Liver (tissue), 9 donors: ENCODE measurements around the gene KMT5C. TPM values are rescaled to one million over a fixed set of nuclear protein-coding genes. Genes with fewer than 3 reads are reported as not detected.

Experiments
- DNase-seq: peaks from one replicate; pipeline ENCODE4 v3.0.0-alpha.2; 2017; ENCODE audit warnings: low spot score
- H3K27ac ChIP-seq, 2 donors: one replicate each; pipeline ENCODE4 v1.7.0; 2013; ENCODE audit warnings: inconsistent platforms in 2 of 2, low read length in 2 of 2, control low read depth in 1 of 2, low read depth in 1 of 2, mild to moderate bottlenecking in 1 of 2
- H3K27me3 ChIP-seq, 4 donors: one replicate each; pipeline versions ENCODE4 v1.6.1 to v1.7.0; 2013; ENCODE audit warnings: low read length in 3 of 4, inconsistent platforms in 1 of 4, mild to moderate bottlenecking in 1 of 4, moderate library complexity in 1 of 4; ENCODE audit not compliant: control insufficient read depth in 4 of 4, insufficient read depth in 4 of 4
- H3K36me3 ChIP-seq, 4 donors: one replicate each; pipeline versions ENCODE4 v1.6.1 to v1.7.0; 2013; ENCODE audit warnings: low read length in 3 of 4, mild to moderate bottlenecking in 3 of 4, low read depth in 1 of 4, moderate library complexity in 1 of 4; ENCODE audit not compliant: control insufficient read depth in 4 of 4, insufficient read depth in 3 of 4
- H3K4me1 ChIP-seq, 4 donors: one replicate each; pipeline versions ENCODE4 v1.6.1 to v1.7.0; 2013; ENCODE audit warnings: low read length in 3 of 4, mild to moderate bottlenecking in 3 of 4, moderate library complexity in 1 of 4; ENCODE audit not compliant: control insufficient read depth in 4 of 4, insufficient read depth in 4 of 4
- H3K4me3 ChIP-seq, 3 donors: one replicate each; pipeline versions ENCODE4 v1.6.1 to v1.7.0; 2013; ENCODE audit warnings: low read length in 3 of 3, control low read depth in 1 of 3, low read depth in 1 of 3, mild to moderate bottlenecking in 1 of 3
- H3K9ac ChIP-seq, 2 donors: one replicate each; pipeline ENCODE4 v1.7.0; 2013; ENCODE audit warnings: low read length in 2 of 2, mild to moderate bottlenecking in 2 of 2, moderate library complexity in 2 of 2, control low read depth in 1 of 2, low read depth in 1 of 2
- H3K9me3 ChIP-seq, 4 donors: one replicate each; pipeline versions ENCODE4 v1.6.1 to v1.7.0; 2013; ENCODE audit warnings: low read length in 3 of 4; ENCODE audit not compliant: control insufficient read depth in 4 of 4
- ATF3 ChIP-seq: IDR thresholded peaks from 2 replicates; pipeline ENCODE4 v1.6.1; 2016; ENCODE audit warnings: antibody characterized with exemption
- EGR1 ChIP-seq, 2 donors: IDR thresholded peaks; 2 replicates each; pipeline ENCODE4 v1.6.1; 2016 to 2018; ENCODE audit warnings: antibody characterized with exemption in 2 of 2, low read depth in 2 of 2
- FOXA1 ChIP-seq: IDR thresholded peaks from 2 replicates; pipeline ENCODE4 v1.6.1; 2016; ENCODE audit warnings: antibody characterized with exemption
- FOXA2 ChIP-seq: IDR thresholded peaks from 2 replicates; pipeline ENCODE4 v1.6.1; 2016; ENCODE audit warnings: antibody characterized with exemption
- GABPA ChIP-seq, 2 donors: IDR thresholded peaks in 1 of 2; conservative IDR thresholded peaks in 1 of 2; 2 replicates each; pipeline ENCODE4 v1.6.1; 2016; ENCODE audit warnings: antibody characterized with exemption in 2 of 2, mild to moderate bottlenecking in 1 of 2, moderate library complexity in 1 of 2
- HNF4A ChIP-seq, 2 donors: conservative IDR thresholded peaks; 2 replicates each; pipeline ENCODE4 v1.6.1; 2016; ENCODE audit warnings: antibody characterized with exemption in 2 of 2, mild to moderate bottlenecking in 2 of 2
- HNF4G ChIP-seq: IDR thresholded peaks from 2 replicates; pipeline ENCODE4 v1.6.1; 2016; ENCODE audit warnings: antibody characterized with exemption
- JUND ChIP-seq, 2 donors: IDR thresholded peaks; 2 replicates each; pipeline ENCODE4 v1.6.1; 2016; ENCODE audit warnings: antibody characterized with exemption in 2 of 2
- MAX ChIP-seq: IDR thresholded peaks from 2 replicates; pipeline ENCODE4 v1.6.1; 2016; ENCODE audit warnings: antibody characterized with exemption
- NR2F2 ChIP-seq: IDR thresholded peaks from 2 replicates; pipeline ENCODE4 v1.6.1; 2016; ENCODE audit warnings: antibody characterized with exemption
- RAD21 ChIP-seq, 2 donors: IDR thresholded peaks; 2 replicates each; pipeline ENCODE4 v1.6.1; 2016; ENCODE audit warnings: antibody characterized with exemption in 2 of 2, mild to moderate bottlenecking in 2 of 2
- REST ChIP-seq: IDR thresholded peaks from 2 replicates; pipeline ENCODE4 v1.6.1; 2016; ENCODE audit warnings: antibody characterized with exemption, mild to moderate bottlenecking
- RXRA ChIP-seq, 2 donors: IDR thresholded peaks; 2 replicates each; pipeline ENCODE4 v1.6.1; 2017 to 2018; ENCODE audit warnings: antibody characterized with exemption in 2 of 2, mild to moderate bottlenecking in 1 of 2
- YY1 ChIP-seq: IDR thresholded peaks from 2 replicates; pipeline ENCODE4 v1.6.1; 2016; ENCODE audit warnings: antibody characterized with exemption, mild to moderate bottlenecking
- WGBS: extraction: QIAGEN DNeasy Blood & Tissue Kit; methylation state at CpG from one replicate; pipeline ENCODE4 v1.1.7; 2013; 5-methylcytosine and 5-hydroxymethylcytosine counted together
- polyA plus RNA-seq, 2 donors: library from polyadenylated mRNA; stranded (reverse) in 1 of 2; unstranded in 1 of 2; fragments of 200-250 nt in 1 of 2; fragments of >200 nt in 1 of 2; fragmentation: Nextera tagmentation in 1 of 2; extraction: Ambion mirVana in 1 of 2; gene quantifications; one replicate each; pipeline versions ENCODE4 v1.2.1 to v1.2.3, GENCODE V29; 2013 to 2015
- total RNA-seq, 2 donors: library from RNA; depleted of rRNA; stranded (reverse); fragments of >200 nt; gene quantifications; one replicate each; pipeline ENCODE4 v1.2.3, GENCODE V29; 2014
- donor health status: healthy.
- donor health status: healthy.
- donor health status: healthy.
- donor health status: healthy.
- donor health status: healthy.

The KMT5C gene
- total and polyA plus RNA-seq, 4 donors = 1.1 to 11.6 (median 3.0) TPM

GRCh38 chr19:55303477-55303876, 36.2 kb upstream of the KMT5C start (continued):
- TF ChIP-seq REST = no peak
- TF ChIP-seq RXRA (IDR thresholded peaks at IDR 0.05) = no peak
- no peak for TF ChIP-seq EGR1 (IDR thresholded peaks at IDR 0.05; ENCODE audit: low read depth in 2 of 2)
- TF ChIP-seq HNF4G = no peak
- no peak for TF ChIP-seq FOXA2
- TF ChIP-seq JUND (IDR thresholded peaks at IDR 0.05) = no peak

GRCh38 chr19:55304279-55304978, 35.2 kb upstream of the KMT5C start:
- 87% methylated on average over 39 of the region's 39 CpGs for WGBS
- no peak for DNase-seq
- Histone ChIP-seq H3K9me3 (no peaks in the 10 kb centered on the region), H3K4me1 (peaks cover 0 to 7% (median 3%) of the 10 kb centered on the region in 4 donors), H3K27ac (no peak overlapping the region), H3K9ac (no peak overlapping the region), H3K4me3 (no peak overlapping the region), H3K27me3 (no peaks in the 10 kb centered on the region), H3K36me3 (no peaks in the 10 kb centered on the region)
- TF ChIP-seq YY1 (no peak), RXRA (IDR thresholded peaks at IDR 0.05) (no peak), HNF4A (conservative IDR thresholded peaks at IDR 0.05) (no peak), ATF3 (no peak), EGR1 (IDR thresholded peaks at IDR 0.05; ENCODE audit: low read depth in 2 of 2) (no peak), REST (no peak)

- Histone ChIP-seq H3K27ac (no peak overlapping the region), H3K9me3 (no peaks in the 10 kb centered on the region), H3K9ac (no peak overlapping the region), H3K4me3 (no peak overlapping the region), H3K27me3 (no peaks in the 10 kb centered on the region), H3K36me3 (no peaks in the 10 kb centered on the region), H3K4me1 (peaks cover 0 to 7% (median 3%) of the 10 kb centered on the region in 4 donors)
- 74% methylated on average over 14 of the region's 14 CpGs for WGBS
- DNase-seq = no peak
- TF ChIP-seq HNF4A (conservative IDR thresholded peaks at IDR 0.05) (no peak), FOXA1 (no peak), EGR1 (IDR thresholded peaks at IDR 0.05; ENCODE audit: low read depth in 2 of 2) (no peak), MAX (no peak), JUND (IDR thresholded peaks at IDR 0.05) (no peak), NR2F2 (no peak), GABPA (IDR thresholded peaks at IDR 0.05 in 1 of 2, conservative IDR thresholded peaks at IDR 0.05 in 1 of 2) (no peak), RXRA (IDR thresholded peaks at IDR 0.05) (no peak), RAD21 (IDR thresholded peaks at IDR 0.05) (no peak)
Measured at GRCh38 chr19:55304980-55305379, 34.7 kb upstream of the KMT5C start.
